Activated CD4-positive, alpha-beta T cell treated with anti-CD3 and anti-CD28 coated beads for 48 hours (primary cell): Measurements from ENCODE around the gene GPI.
A peak's percentile ranks its signal among the peaks of the same experiment; 100 is the strongest.

Experiments used
- DNase-seq: peaks from one replicate; pipeline ENCODE4 v3.0.0-alpha.2; 2020

Gene GPI

GRCh38 chr19:34341935-34342680 is 22.9 kb upstream of the GPI start:
- no peak for DNase-seq

DNA sequence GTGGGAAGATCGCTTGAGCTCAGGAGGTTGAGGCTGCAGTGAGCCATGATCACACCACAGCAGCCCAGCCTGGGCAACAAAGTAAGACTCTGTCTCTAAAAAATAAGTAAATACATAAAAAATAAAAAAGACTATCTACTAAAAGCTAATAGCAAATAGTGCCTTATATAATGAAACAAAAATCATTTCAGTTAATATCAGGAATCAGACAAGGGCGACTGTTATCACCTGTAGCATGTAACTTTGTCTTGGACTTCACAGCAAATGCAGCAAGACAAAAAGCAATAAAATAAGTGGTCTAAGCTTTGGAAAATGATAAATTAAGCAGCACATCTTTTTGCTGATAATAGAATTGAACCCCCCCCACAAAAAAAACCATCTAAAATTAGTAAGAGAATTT is 21.2 kb upstream of the GPI start:
- DNase-seq: no peak

DNA sequence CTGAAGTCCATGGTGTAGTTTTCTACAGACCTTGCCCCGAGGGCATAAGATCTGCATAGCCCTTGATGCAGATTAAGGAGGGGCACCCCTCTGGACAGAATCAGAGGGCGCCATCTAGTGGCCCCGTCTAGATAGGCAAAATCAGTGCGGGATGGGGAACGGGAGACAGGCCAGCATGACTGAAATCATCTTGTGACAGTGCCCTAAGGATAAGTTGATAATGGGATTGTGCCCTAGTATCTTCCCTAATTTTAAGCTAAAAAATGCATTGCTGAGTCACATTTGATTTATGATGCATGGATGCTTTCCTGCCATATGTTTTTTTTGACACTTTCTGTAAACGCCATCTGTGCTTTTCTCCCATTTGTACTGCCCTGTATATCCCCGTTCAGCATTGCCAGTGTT is 19.0 kb upstream of the GPI start:
- DNase-seq: peak; percentile 83

- no peak for DNase-seq
Observed at GRCh38 chr19:34347561-34348165, 17.3 kb upstream of the GPI start.

- DNase-seq: no peak
Observed at GRCh38 chr19:34348899-34349487, 16.0 kb upstream of the GPI start.

DNA sequence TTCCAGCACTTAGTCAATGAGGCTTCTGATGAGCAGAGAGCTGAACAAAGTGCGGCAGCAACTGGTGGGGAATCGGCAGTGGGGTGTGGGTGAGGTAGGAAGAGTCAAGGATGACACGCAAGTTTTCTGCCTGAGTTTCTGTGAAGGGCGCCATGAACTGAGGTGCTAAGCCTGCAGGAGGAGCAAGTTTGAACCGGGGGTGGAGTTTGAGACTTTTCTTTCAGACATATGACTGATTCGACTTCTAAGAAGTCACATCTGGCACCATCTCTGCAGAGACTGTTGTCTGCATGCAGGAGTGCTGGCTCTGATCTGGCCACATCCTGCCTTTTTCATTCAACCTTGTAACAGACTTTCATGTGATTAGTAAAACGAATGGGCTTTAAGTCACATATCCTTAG is 14.8 kb upstream of the GPI start:
- peak; percentile 76 for DNase-seq

DNA sequence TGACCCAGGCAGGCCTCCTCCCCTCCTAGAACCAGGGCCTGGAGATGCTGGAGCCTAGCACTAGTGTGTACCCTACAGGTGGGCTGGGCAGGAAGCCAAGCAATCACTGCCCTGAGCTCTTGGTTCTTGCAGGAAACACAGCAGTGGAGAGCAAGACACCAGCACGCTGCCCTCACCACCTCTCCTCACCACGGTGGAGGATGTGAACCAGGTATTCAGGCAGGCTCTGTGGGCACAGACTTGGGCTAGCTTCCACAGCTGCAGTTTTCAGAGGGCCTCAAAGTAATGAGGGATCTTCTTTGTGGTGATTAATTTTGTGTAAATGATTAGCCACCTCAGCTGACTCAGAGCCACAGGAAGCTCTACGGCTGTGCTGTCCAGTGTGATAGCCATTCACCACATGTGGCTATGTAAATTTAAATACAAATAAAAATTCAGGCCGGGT is 13.6 kb upstream of the GPI start:
- DNase-seq: no peak

- no peak for DNase-seq
Observed at GRCh38 chr19:34353546-34353945, 11.4 kb upstream of the GPI start.

- DNase-seq: no peak
Observed at GRCh38 chr19:34355201-34355600, 9.8 kb upstream of the GPI start.

DNA sequence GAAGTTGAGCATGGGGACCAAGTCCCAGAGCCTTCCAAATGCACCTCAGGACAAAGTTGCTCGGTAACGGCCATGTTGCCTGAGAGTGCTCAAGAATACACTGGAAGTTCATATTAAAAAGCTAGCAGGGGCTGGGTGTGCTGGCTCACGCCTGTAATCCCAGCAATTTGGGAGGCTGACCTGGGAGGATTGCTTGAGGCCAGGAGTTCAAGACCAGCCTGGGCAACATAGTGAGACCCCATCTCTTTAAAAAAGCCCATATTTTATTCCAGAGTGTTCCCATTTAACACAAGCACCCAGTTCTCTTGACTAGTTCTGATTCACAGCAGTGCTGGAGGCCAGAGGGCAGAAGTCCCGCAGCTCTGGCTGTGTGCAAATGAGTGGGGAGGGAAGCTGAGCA is 8.1 kb upstream of the GPI start:
- DNase-seq: no peak

- no peak for DNase-seq
Observed at GRCh38 chr19:34357431-34357830, 7.6 kb upstream of the GPI start.

DNA sequence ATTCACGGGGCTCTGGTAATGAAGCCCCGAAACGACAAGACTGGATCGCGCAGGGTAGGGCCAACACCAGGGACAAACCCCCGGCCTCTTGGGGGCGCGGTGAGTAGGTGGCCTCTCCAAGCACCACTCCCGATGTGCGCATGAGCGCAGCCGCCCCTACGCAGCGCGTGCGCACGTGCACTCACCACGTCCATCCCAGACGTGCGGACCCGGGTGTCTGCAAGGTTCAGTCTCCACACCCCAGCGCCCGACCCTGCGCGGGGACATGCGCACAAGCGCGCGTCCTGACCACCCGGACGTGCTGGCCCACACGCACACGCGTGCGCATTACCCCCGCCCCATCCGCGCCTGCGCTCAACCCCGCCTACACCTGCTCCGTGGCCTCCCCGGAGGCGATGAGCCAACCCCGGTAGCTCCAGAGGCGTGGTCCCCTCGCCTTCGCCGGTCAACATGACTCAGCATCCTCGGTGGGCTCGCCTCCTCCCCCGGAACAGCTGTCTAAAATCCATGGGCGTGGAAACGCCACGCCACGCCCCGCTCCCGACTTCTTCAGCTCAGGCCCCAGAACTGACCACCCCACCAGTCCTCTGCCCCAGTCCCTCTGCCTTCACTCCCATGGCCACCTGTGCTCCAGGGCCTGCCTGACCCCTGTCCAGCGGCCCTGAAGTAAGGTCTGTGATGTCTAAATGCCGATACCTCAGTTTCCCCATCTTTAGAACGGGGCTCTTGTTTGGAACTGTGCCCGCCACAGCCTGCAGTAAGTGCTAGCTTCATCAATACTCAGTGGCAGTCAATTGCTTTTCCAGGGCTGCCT is 5.6 kb upstream of the GPI start:
- DNase-seq: peak; percentile 99

DNA sequence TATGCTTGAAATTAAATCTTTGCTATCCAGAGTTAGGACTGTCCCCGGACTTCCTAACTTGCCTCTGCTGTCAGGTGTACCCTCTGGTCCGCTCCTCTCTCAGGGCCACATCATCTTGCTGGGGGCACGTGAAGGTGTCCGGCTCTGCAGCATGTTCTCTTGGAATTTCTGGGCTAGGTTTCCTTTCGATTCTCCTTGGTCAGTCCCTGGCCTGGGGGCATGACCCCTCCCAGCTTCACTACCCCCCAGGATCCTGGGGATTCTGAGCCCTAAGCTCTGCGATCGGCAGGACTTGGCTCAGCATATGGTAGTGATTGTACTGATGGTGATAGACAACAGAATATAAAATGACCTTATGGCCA is 5.1 kb upstream of the GPI start:
- no peak for DNase-seq

GRCh38 chr19:34360354-34360909 is 4.6 kb upstream of the GPI start:
- DNase-seq: no peak

DNA sequence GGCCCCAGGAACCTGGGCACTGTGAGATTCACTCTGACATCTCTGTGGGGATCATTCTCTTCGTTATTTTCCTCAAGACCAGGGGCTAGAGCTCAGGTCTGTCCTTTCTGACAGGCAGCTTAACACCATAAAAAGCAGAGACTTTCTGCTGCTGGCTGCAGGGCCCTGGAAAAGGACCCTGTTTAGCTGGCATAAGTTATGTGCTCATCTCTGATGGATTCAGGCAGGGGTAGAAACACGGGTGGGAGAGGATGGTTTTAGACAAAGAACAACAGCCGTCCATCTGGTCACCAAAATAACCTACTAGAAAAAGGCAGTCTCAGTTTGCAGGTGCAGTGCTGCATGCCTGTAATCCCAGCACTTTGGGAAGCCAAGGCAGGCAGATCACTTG is 2.3 kb upstream of the GPI start:
- no peak for DNase-seq

DNA sequence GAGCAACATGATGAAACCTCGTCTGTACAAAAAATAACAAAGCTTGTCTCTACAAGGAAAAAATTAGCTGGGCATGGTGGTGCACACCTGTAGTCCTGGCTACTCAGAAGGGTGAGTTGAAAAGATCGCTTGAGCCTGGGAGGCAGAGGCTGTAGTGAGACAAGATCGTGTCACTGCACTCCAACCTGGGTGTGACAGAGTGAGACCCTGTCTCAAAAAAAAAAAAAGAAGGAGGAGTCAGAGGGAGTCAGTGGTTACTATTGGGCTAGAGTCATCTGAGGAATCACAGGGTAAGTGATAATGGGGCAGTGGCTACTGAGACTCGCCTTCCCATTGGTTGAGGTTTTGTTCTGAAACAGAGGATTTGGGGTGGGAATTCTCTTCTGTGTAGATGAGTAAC is 1.9 kb upstream of the GPI start:
- no peak for DNase-seq

GRCh38 chr19:34363930-34364329 is 1.1 kb upstream of the GPI start:
- DNase-seq: no peak

- DNase-seq: no peak
Observed at GRCh38 chr19:34364462-34364829, 550 bp upstream of the GPI start.

DNA sequence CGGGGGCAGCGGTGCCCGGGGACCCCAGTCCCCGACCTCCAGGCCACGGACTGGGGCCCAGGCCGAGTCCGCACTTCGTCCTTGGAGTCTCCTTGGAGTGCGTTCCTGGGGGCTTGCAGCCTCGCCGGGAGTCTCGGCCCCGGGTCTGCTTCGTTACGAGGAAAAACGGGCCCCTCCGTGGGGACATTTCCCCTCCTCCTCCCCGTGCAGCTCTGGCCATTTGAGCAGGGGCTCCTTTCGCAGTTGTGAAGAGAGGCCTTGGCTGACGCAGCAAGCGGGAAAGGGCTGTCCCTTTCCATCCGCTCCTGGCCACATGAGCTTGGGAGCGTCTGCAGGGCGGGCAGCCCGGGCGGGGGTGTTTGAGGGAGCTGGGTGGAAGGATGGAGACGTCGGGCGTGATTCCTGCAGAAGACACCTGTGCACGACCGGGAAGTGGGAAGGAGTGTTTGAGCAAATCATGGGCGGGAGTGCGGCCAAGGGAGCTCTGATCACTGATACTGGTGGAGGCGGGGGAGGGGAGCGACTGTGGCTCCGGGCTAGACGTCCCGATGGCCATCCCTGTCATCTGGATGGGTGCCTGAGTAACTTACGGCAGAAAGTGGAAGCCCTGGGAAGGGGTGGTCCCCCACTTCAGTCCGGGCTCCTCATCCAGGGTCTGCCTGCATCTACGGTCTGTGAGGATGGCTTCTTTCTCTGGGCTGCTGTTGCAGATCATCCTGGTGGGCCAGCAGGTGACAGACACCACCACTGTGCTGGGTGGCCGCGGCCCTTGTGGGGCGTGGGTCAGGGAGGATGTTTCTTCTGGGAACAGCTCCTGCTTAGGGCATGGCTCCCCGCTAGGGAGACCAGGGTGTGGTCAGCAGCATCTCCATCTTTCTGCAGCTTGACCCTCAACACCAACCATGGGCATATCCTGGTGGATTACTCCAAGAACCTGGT is 736 bp downstream of the GPI start:
- DNase-seq: peak; percentile 40

- no peak for DNase-seq
Observed at GRCh38 chr19:34366738-34367623, 2.0 kb downstream of the GPI start.

DNA sequence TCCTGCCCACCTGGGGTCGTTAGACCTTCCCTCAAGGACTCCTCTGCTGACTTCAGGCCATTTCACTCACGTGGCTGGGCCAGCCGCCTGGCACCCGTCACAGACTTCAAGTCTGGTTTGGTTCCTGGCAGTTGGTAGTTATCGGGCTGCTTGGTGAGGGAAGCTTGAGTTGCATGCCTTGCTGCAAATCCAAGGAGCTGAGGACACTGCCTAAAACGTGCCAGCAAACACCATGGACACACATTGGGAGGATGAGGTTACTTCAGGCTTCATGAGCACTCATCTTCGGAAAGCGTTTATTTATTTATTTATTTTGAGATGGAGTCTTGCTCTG is 2.6 kb downstream of the GPI start:
- DNase-seq: no peak
